GM10266 (cell line): ENCODE measurements around the gene AUNIP.

Experiments used
- DNase-seq: peaks from one replicate; pipeline ENCODE4 v3.0.0; 2012; ENCODE audit errors: extremely low spot score
- CTCF ChIP-seq: IDR thresholded peaks from 2 replicates; pipeline ENCODE4 v1.5.1; 2012; ENCODE audit warnings: mild to moderate bottlenecking, low read depth; ENCODE audit not compliant: control insufficient read depth, insufficient read depth; ENCODE audit errors: missing control alignments

AUNIP gene

GRCh38 chr1:25813071-25813733 lies 46.1 kb downstream of the AUNIP start:
- no peak for TF ChIP-seq CTCF
- DNase-seq: no peak

- no peak for TF ChIP-seq CTCF
- no peak for DNase-seq
Measured at GRCh38 chr1:25811384-25812082, 47.7 kb downstream of the AUNIP start.

GRCh38 chr1:25810341-25811299 lies 48.6 kb downstream of the AUNIP start:
- TF ChIP-seq CTCF: peak; percentile 94
- DNase-seq: peak; percentile 80

- peak; percentile 29 for TF ChIP-seq CTCF
- no peak for DNase-seq
Measured at GRCh38 chr1:25809929-25810328, 49.3 kb downstream of the AUNIP start.

- DNase-seq: peak; percentile 47
Measured at GRCh38 chr1:25809283-25809926, 49.9 kb downstream of the AUNIP start.

More at GRCh38 chr1:25809283-25809926, 49.9 kb downstream of the AUNIP start:
- no peak for TF ChIP-seq CTCF
